ENCODE results near the gene B3GNT3.

The B3GNT3 gene

DNA sequence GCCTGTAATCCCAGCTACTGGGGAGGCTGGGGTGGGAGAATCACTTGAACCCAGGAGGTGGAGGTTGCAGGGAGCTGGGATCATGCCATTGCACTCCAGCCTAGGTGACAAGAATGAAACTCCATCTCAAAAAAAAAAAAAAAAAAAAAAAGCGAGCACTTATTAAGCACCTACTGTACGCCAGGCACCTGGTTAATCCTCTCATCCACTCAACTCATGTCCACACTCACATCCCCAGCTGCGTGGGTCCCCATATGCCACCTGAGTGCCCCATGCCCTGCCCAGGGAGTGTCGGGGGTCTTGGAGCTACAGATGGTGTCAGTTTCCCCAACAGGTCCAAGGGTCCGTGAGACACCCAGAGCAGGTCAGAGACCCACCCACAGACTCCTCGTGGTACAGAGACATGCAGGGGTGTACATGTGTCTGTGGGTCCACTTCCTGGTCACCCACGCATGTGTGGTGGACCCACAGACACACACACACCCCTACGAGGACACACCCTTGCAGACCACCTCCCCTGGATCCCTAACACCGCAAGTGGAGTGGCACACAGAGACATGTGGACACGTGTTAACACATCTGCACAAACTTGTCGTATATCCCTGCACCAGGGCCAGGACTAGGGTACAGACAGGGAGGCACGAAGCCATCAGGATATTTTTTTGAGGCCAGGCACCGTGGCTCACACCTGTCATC lies 22.9 kb downstream of the B3GNT3 start:
- Histone ChIP-seq H3K27ac (ENCODE audit: poor library complexity, severe bottlenecking) (no peak overlapping the region), H3K9me3 (ENCODE audit: severe bottlenecking) (no peaks in the 10 kb centered on the region), H3K36me3 (ENCODE audit: low read depth) (no peaks in the 10 kb centered on the region), H3K4me3 (ENCODE audit: severe bottlenecking) (no peak overlapping the region), H3K27me3 (ENCODE audit: insufficient read depth, poor library complexity, severe bottlenecking) (no peaks in the 10 kb centered on the region), H3K4me1 (ENCODE audit: insufficient read depth, poor library complexity, severe bottlenecking) (no peaks in the 10 kb centered on the region)
- TF ChIP-seq, protein P1, sequence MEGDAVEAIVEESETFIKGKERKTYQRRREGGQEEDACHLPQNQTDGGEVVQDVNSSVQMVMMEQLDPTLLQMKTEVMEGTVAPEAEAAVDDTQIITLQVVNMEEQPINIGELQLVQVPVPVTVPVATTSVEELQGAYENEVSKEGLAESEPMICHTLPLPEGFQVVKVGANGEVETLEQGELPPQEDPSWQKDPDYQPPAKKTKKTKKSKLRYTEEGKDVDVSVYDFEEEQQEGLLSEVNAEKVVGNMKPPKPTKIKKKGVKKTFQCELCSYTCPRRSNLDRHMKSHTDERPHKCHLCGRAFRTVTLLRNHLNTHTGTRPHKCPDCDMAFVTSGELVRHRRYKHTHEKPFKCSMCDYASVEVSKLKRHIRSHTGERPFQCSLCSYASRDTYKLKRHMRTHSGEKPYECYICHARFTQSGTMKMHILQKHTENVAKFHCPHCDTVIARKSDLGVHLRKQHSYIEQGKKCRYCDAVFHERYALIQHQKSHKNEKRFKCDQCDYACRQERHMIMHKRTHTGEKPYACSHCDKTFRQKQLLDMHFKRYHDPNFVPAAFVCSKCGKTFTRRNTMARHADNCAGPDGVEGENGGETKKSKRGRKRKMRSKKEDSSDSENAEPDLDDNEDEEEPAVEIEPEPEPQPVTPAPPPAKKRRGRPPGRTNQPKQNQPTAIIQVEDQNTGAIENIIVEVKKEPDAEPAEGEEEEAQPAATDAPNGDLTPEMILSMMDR (IDR thresholded peaks at IDR 0.05; ENCODE audit: poor library complexity, severe bottlenecking), result no peak
- DNase-seq (ENCODE audit: low spot score) (no peak), ATAC-seq (ENCODE audit: low read depth) (peak; percentile 8; the same call in 1 of the 3 replicates)

- no peak within 1 kb of the TSS for H3K4me3 ChIP-seq (ENCODE audit: severe bottlenecking)
- no peak for DNase-seq (ENCODE audit: low spot score)
- no peaks in the 10 kb centered on the region for H3K36me3 ChIP-seq (ENCODE audit: low read depth)
- no peaks in the 10 kb centered on the region for H3K4me1 ChIP-seq (ENCODE audit: insufficient read depth, poor library complexity, severe bottlenecking)
- TF ChIP-seq, protein P1 (IDR thresholded peaks at IDR 0.05; ENCODE audit: poor library complexity, severe bottlenecking), result no peak
- H3K27me3 ChIP-seq (ENCODE audit: insufficient read depth, poor library complexity, severe bottlenecking), result no peaks in the 10 kb centered on the region
- no peaks in the 10 kb centered on the region for H3K9me3 ChIP-seq (ENCODE audit: severe bottlenecking)
- ATAC-seq (ENCODE audit: low read depth), result no peak
- H3K27ac ChIP-seq (ENCODE audit: poor library complexity, severe bottlenecking), result no peak within 1 kb of the TSS
These were observed 26.3 kb downstream of the B3GNT3 start, which contains the start of gene INSL3 for GRCh38 chr19:17821190-17821589. Gene INSL3 (minus strand): TSS chr19:17821519. CDS start chr19:17821506, 13 bp downstream.

GRCh38 chr19:17824339-17824738 lies 29.4 kb downstream of the B3GNT3 start:
- Histone ChIP-seq H3K9me3 (ENCODE audit: severe bottlenecking) (no peaks in the 10 kb centered on the region), H3K4me1 (ENCODE audit: insufficient read depth, poor library complexity, severe bottlenecking) (no peaks in the 10 kb centered on the region), H3K36me3 (ENCODE audit: low read depth) (no peaks in the 10 kb centered on the region), H3K27me3 (ENCODE audit: insufficient read depth, poor library complexity, severe bottlenecking) (no peaks in the 10 kb centered on the region), H3K4me3 (ENCODE audit: severe bottlenecking) (no peak overlapping the region), H3K27ac (ENCODE audit: poor library complexity, severe bottlenecking) (no peak overlapping the region)
- no peak for DNase-seq (ENCODE audit: low spot score)
- TF ChIP-seq, protein P1 (IDR thresholded peaks at IDR 0.05; ENCODE audit: poor library complexity, severe bottlenecking), result no peak
- no peak for ATAC-seq (ENCODE audit: low read depth)

- TF ChIP-seq, protein P1 (IDR thresholded peaks at IDR 0.05; ENCODE audit: poor library complexity, severe bottlenecking), result no peak
- H3K4me3 ChIP-seq (ENCODE audit: severe bottlenecking), result no peak overlapping the region
- no peaks in the 10 kb centered on the region for H3K9me3 ChIP-seq (ENCODE audit: severe bottlenecking)
- no peaks in the 10 kb centered on the region for H3K36me3 ChIP-seq (ENCODE audit: low read depth)
- H3K27ac ChIP-seq (ENCODE audit: poor library complexity, severe bottlenecking), result no peak overlapping the region
- H3K4me1 ChIP-seq (ENCODE audit: insufficient read depth, poor library complexity, severe bottlenecking), result no peaks in the 10 kb centered on the region
- H3K27me3 ChIP-seq (ENCODE audit: insufficient read depth, poor library complexity, severe bottlenecking), result no peaks in the 10 kb centered on the region
- ATAC-seq (ENCODE audit: low read depth), result no peak
- DNase-seq (ENCODE audit: low spot score), result no peak
These were observed 31.6 kb downstream of the B3GNT3 start for GRCh38 chr19:17826508-17827056.

All from RWPE2 (cell line).